ENCODE results near the gene TMEM37. TPM values are rescaled to one million over a fixed set of nuclear protein-coding genes. Genes with fewer than 3 reads are reported as not detected.

The TMEM37 gene
- total and polyA plus RNA-seq, 2 of the 13 experiments (the other 11 are each of a cell fraction or from before 2014, with no cell fraction given): 37.7 to 115 TPM

- no peak for TF ChIP-seq TRAFD1 (CRISPR knock-in tag; IDR thresholded peaks at IDR 0.05; ENCODE audit: borderline replicate concordance)
- TF ChIP-seq RXRB (CRISPR knock-in tag; IDR thresholded peaks at IDR 0.05; ENCODE audit: borderline replicate concordance): peak; percentile 67
- peak; percentile 93 for TF ChIP-seq CEBPG (CRISPR knock-in tag; IDR thresholded peaks at IDR 0.05)
- TF ChIP-seq NR2F1 (CRISPR knock-in tag; IDR thresholded peaks at IDR 0.05): peak in 1 of 2 experiments; percentile 69; a peak in 2 of 4 replicates
- TF ChIP-seq GFI1 (CRISPR knock-in tag; IDR thresholded peaks at IDR 0.05; ENCODE audit: borderline replicate concordance): no peak
- no peak for TF ChIP-seq IRF2 (CRISPR knock-in tag; IDR thresholded peaks at IDR 0.05)
- TF ChIP-seq HES4 (CRISPR knock-in tag; IDR thresholded peaks at IDR 0.05; ENCODE audit: borderline replicate concordance): no peak
- TF ChIP-seq SP4 (CRISPR knock-in tag; IDR thresholded peaks at IDR 0.05): no peak
- peak; percentile 73 for TF ChIP-seq GABPB1 (CRISPR knock-in tag; IDR thresholded peaks at IDR 0.05)
- TF ChIP-seq CBX1 (IDR thresholded peaks at IDR 0.05; ENCODE audit: low read depth): no peak
- TF ChIP-seq NONO (IDR thresholded peaks at IDR 0.05): no peak
- no peak for TF ChIP-seq NONO (CRISPR knock-in tag; conservative IDR thresholded peaks at IDR 0.05)
- no peak for TF ChIP-seq ZBTB2 (CRISPR knock-in tag; IDR thresholded peaks at IDR 0.05; ENCODE audit: low read depth)
- no peak for TF ChIP-seq ZNF687 (CRISPR knock-in tag; IDR thresholded peaks at IDR 0.05)
- TF ChIP-seq XRCC5 (optimal IDR thresholded peaks at IDR 0.05; ENCODE audit: low read length): peak; percentile 50
- TF ChIP-seq PAXIP1 (CRISPR knock-in tag; conservative IDR thresholded peaks at IDR 0.05): peak; percentile 58
- TF ChIP-seq ATF1 (CRISPR knock-in tag; IDR thresholded peaks at IDR 0.05): no peak
- no peak for TF ChIP-seq ZNF660 (CRISPR knock-in tag; IDR thresholded peaks at IDR 0.05; ENCODE audit: borderline replicate concordance, low read depth)
These were observed 28.8 kb upstream of the TMEM37 start (continued) for GRCh38 chr2:119402645-119403560.

All from HepG2 (cell line).